Central memory CD4-positive, alpha-beta T cell (primary cell): ENCODE results near the gene CYTH3.
"Not testable (repeated sequence)": the region's sequence is repeated elsewhere in the genome, so short reads cannot be mapped to it uniquely, and the experiment has no call there.

Source experiments
- DNase-seq: peaks from one replicate; pipeline ENCODE4 v3.0.0; 2022

CYTH3 gene

GRCh38 chr7:6256677-6257535 lies 15.5 kb downstream of the CYTH3 start:
- DNase-seq, result no peak

- DNase-seq, result no peak
Measured at GRCh38 chr7:6256109-6256483, 16.3 kb downstream of the CYTH3 start.

GRCh38 chr7:6254866-6255265 lies 17.6 kb downstream of the CYTH3 start:
- no peak for DNase-seq

- no peak for DNase-seq
Measured at GRCh38 chr7:6252748-6253147, 19.7 kb downstream of the CYTH3 start.

GRCh38 chr7:6252341-6252746 lies 20.1 kb downstream of the CYTH3 start:
- no peak for DNase-seq

- no peak for DNase-seq
Measured at GRCh38 chr7:6251653-6252052, 20.8 kb downstream of the CYTH3 start.

- DNase-seq, result no peak
Measured at GRCh38 chr7:6250364-6250833, 22.0 kb downstream of the CYTH3 start.

GRCh38 chr7:6249043-6249442 lies 23.4 kb downstream of the CYTH3 start:
- no peak for DNase-seq

- DNase-seq, result no peak
Measured at GRCh38 chr7:6248581-6248980, 23.8 kb downstream of the CYTH3 start.

GRCh38 chr7:6246251-6246917 lies 26.0 kb downstream of the CYTH3 start:
- DNase-seq, result no peak

GRCh38 chr7:6244021-6244420 lies 28.4 kb downstream of the CYTH3 start:
- DNase-seq, result no peak

- DNase-seq, result no peak
Measured at GRCh38 chr7:6243168-6243567, 29.3 kb downstream of the CYTH3 start.

GRCh38 chr7:6242561-6242960 lies 29.9 kb downstream of the CYTH3 start:
- no peak for DNase-seq

GRCh38 chr7:6241607-6241973 lies 30.8 kb downstream of the CYTH3 start:
- DNase-seq, result no peak

- no peak for DNase-seq
Measured at GRCh38 chr7:6238309-6238925, 34.0 kb downstream of the CYTH3 start.

GRCh38 chr7:6237730-6238129 lies 34.7 kb downstream of the CYTH3 start:
- DNase-seq, result no peak

GRCh38 chr7:6237011-6237410 lies 35.4 kb downstream of the CYTH3 start:
- DNase-seq, result no peak

- no peak for DNase-seq
Measured at GRCh38 chr7:6235029-6235871, 37.2 kb downstream of the CYTH3 start.

- DNase-seq, result no peak
Measured at GRCh38 chr7:6234384-6234783, 38.0 kb downstream of the CYTH3 start.

GRCh38 chr7:6232534-6232933 lies 39.9 kb downstream of the CYTH3 start:
- DNase-seq, result no peak

- no peak for DNase-seq
Measured at GRCh38 chr7:6232116-6232515, 40.3 kb downstream of the CYTH3 start.

- no peak for DNase-seq
Measured at GRCh38 chr7:6231184-6231583, 41.2 kb downstream of the CYTH3 start.

- not testable (repeated sequence) for DNase-seq
Measured at GRCh38 chr7:6229284-6229683, 43.1 kb downstream of the CYTH3 start.
